PFSK-1 (cell line): ENCODE measurements around the gene BEND6.

Source experiments
- POLR2AphosphoS5 ChIP-seq: IDR thresholded peaks from 2 replicates; pipeline ENCODE4 v1.6.1; 2012; ENCODE audit warnings: low read depth, mild to moderate bottlenecking, control low read depth, low read length, moderate library complexity
- SIN3A ChIP-seq: IDR thresholded peaks from 2 replicates; pipeline ENCODE4 v1.6.1; 2012; ENCODE audit warnings: mild to moderate bottlenecking, low read length, moderate library complexity, borderline replicate concordance; ENCODE audit not compliant: insufficient read depth
- TF ChIP-seq, protein P1 (sequence below), 2 experiments: IDR thresholded peaks; 2 replicates each; pipeline versions ENCODE4 v1.6.1 to v1.8.0; 2011 to 2012; ENCODE audit warnings: low read depth in 2 of 2, low read length in 2 of 2, control low read depth in 1 of 2, inconsistent platforms in 1 of 2, mild to moderate bottlenecking in 1 of 2, moderate library complexity in 1 of 2; ENCODE audit not compliant: insufficient read depth in 1 of 2

DNA sequence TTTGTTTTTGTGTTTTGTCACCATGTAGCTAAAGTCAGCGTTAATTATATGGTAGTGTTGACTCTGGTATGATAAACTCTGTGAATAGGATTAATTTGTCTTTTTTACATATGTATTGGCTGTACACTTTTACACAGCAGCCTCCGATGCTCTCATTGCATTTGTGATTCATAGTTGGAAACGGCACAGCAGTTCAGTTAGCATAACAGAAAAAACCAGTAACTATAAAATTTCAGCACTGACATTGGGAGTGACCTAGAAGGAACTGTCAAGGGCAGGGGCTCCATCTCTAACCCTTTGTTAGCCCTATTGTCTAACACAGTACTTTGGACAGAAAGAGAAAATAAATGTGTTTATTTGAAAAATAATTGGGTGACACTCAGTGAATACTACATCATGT, 5.6 kb upstream of the BEND6 start:
- TF ChIP-seq POLR2AphosphoS5 (no peak), SIN3A (no peak)
- TF ChIP-seq, protein P1, sequence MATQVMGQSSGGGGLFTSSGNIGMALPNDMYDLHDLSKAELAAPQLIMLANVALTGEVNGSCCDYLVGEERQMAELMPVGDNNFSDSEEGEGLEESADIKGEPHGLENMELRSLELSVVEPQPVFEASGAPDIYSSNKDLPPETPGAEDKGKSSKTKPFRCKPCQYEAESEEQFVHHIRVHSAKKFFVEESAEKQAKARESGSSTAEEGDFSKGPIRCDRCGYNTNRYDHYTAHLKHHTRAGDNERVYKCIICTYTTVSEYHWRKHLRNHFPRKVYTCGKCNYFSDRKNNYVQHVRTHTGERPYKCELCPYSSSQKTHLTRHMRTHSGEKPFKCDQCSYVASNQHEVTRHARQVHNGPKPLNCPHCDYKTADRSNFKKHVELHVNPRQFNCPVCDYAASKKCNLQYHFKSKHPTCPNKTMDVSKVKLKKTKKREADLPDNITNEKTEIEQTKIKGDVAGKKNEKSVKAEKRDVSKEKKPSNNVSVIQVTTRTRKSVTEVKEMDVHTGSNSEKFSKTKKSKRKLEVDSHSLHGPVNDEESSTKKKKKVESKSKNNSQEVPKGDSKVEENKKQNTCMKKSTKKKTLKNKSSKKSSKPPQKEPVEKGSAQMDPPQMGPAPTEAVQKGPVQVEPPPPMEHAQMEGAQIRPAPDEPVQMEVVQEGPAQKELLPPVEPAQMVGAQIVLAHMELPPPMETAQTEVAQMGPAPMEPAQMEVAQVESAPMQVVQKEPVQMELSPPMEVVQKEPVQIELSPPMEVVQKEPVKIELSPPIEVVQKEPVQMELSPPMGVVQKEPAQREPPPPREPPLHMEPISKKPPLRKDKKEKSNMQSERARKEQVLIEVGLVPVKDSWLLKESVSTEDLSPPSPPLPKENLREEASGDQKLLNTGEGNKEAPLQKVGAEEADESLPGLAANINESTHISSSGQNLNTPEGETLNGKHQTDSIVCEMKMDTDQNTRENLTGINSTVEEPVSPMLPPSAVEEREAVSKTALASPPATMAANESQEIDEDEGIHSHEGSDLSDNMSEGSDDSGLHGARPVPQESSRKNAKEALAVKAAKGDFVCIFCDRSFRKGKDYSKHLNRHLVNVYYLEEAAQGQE (IDR thresholded peaks at IDR 0.05; ENCODE audit: insufficient read depth in 1 of 2, low read depth in 2 of 2, low read length in 2 of 2) = no peak
